NCI-H1092 treated with DMSO at 0.1 percent for 48 hours (cell line): ENCODE data around the gene DMC1.
"Not testable (repeated sequence)": the region's sequence is repeated elsewhere in the genome, so short reads cannot be mapped to it uniquely, and the experiment has no call there.

Experiments used
- DNase-seq: peaks from one replicate; lab custom pipeline; 2025; lab: John Stamatoyannopoulos, UW

Gene DMC1, protein sequence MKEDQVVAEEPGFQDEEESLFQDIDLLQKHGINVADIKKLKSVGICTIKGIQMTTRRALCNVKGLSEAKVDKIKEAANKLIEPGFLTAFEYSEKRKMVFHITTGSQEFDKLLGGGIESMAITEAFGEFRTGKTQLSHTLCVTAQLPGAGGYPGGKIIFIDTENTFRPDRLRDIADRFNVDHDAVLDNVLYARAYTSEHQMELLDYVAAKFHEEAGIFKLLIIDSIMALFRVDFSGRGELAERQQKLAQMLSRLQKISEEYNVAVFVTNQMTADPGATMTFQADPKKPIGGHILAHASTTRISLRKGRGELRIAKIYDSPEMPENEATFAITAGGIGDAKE

DNA sequence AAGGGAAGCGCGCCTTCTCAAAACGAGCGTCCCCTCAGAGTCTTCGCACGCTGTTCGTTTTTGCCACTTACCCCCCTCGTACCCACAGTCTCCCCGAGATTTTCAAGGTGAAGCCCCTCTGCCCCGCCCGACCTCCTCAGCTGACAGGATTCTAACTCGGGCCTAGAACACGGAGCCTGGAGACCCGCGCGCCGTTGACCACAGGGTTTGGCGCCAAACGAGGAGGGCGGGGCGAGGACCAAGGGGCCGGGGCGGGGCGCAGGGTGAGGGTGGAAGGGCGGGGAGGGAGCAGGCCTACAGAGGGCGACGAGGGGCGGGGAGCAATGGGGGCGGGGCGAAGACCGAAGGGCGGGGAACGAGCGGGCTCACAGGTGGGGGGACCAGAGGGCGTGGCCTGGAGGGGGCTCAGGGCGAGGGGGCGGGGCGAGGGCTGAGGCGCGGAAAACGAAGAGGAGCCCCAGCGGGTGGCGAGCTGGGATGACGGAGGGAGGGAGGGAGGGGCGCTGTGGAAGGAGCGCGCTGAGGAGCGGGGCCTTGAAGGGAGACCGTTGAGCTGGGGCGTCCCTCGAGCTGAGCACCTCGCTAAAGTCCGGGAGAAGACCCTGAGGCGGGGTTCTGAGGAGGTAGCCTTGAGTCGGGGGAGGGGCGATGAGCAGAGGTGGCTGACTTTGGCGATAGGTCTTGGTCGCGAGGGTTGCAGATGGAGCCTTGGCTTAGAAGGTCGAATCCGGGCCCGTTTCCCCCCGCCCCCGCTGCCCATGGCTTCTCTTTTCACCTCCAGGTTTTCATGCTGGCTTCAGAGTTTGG lies at the start of gene DMC1:
DMC1 (minus strand) TSS at position 212 of the 807 bp plus-strand sequence. CDS start 1,927 bp downstream, outside the sequence.
- DNase-seq = peak; percentile 92

DNA sequence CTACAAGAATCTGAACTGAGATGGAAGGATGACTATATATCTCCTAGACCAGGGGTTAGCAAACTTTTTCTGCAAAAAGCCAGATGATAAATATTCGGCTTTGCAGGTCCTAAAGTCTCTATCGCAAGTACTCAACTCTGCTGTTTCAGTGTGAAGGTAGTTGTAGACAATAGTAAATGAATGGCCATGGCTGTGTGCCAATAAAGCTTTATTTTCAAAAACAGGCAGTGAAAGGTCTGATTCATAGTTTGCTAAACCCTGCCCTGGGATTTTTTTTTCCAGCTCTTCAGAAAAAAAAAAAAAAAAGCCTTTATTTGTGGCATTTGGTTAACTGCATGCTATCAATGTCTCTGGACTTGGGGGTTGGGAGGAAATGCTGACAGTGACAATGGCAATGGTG lies 48.7 kb upstream of the DMC1 start:
- no peak for DNase-seq

DNA sequence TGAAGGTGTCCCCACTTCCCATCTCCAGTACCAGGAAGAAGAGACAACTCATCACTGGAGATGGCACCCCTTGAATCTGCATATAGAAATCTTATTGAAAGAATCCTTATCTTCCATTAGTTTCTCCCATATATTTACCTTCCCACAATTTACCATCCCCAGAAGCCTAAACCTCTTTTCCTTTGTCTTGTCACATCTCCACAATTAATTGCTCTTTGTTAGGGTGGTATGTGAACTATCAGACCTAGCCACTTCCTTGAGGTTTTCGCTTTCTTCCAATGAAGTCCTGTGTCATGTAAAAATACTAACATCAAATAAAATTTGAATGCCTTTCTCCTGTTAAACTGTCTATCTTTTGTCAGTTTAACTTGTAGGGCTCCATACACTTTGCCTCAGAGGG lies 48.3 kb upstream of the DMC1 start:
- no peak for DNase-seq

DNA sequence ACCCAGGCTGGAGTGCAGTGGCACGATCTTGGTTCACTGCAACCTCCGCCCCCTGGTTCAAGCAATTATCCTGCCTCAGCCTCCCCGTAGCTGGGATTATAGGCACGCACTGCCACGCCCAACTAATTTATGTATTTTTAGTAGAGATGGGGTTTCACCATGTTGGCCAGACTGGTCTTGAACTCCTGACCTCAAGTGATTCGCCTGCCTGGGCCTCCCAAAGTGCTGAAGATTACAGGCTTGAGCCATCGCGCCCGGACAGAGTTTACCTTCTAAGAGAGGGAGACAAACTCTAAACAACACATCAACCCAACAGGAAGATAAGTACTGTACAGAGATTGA lies 45.1 kb upstream of the DMC1 start:
- not testable (repeated sequence) for DNase-seq

DNA sequence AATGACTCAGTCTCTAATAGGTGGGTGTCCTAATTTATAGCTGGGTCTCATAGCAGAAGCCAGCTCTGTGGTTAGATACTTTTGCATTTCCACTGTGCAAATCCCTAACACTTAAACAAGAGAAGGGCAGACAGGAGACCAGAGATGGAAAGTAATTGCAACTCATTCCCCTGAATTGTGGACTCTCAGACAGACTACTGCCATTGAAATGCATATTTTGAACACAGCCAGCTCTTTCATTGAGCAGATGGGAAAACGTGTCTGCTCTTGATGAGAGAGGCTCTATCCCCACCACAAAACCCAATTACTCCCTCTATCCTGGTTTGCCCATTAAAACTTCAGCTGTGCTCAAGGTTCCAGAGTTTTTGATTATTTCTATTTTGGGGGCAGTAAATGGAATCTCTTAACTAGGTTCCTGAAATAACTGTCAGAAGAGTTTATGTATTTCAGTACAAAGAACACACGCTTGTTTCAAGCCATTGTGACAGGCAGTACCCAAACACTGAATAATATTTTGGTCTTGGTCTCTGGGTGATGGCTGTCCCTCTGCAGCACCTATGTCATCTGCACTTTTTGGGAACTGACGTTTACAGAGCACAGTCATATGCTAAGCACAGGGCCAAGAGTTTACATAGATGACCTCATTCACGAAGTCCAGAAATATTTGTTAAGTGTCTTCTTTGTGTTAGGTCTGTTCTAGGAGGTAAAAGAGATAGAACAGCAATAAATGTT lies 44.5 kb upstream of the DMC1 start:
- DNase-seq = no peak

DNA sequence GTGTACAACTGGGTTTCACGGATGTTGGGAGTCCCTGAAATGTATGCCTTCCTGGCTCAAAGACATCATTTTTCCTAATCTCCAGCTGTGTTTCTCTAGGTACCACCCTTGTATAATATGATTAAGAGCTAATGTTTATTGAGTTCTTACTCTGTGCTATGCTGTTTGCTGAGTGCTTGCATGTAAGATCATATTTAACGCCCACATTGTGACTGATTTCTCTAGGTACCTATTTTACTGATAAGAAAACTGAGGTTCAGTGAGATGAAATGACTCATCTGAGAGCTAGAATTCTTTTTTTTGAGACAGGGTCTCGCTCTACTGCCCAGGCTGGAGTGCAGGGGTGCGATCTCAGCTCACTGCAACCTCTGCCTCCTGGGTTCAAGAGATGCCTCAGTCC lies 43.6 kb upstream of the DMC1 start:
- no peak for DNase-seq

DNA sequence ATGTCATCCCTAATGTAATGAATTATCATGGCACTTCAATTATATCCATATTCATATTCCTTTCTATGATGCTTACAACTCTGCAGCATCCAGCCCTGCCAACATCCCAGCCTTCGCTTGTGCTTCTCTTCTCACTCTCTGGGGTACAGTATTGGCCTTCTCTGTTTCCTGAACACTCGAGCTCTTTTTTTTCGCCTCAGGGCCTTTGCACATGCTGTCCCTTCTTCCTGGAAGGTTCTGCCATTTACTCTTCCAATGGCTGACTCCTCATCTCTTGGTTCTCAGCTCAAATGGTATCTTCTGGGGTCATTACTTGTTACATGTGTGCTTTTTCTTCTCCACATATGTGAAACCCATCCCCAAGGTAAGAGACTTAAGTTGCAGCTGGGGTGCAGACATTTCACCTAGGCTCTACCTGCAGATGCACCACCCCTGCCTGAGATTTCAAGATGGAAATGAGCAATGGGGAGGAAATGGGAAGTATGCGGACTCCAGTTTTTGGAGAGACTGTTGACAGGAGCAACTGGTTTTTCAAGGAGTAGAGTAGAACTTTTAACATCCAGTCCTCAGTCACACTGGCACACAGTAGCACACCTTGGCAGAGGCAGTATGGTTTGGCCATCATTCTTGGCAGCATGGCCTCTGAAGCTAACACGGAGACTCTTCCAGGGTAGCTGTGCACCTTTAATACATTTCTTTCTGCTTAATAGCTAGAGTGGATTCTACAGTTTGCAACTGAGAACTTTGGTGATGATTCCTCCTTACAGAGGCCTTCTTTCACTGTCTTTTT lies 42.4 kb upstream of the DMC1 start:
- DNase-seq = no peak

DNA sequence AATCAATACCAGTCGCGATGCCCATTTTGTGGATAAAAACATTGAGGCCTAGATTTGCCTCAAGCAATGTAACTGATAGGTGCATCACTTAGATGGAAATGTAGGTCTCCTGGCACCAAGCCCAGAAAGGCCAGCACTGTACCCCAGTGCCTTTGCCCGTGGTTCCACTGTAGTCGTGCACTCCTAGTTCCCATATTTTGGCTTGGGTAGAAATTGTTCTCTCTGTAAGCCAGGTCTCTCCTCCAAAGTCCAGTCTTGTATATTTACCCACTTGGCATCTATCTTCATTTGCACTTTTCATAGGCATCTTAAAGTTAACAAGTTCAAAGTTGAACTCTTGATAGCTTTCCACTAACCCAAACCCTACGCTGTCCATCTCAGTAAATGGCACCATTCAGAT lies 41.6 kb upstream of the DMC1 start:
- DNase-seq = no peak

DNA sequence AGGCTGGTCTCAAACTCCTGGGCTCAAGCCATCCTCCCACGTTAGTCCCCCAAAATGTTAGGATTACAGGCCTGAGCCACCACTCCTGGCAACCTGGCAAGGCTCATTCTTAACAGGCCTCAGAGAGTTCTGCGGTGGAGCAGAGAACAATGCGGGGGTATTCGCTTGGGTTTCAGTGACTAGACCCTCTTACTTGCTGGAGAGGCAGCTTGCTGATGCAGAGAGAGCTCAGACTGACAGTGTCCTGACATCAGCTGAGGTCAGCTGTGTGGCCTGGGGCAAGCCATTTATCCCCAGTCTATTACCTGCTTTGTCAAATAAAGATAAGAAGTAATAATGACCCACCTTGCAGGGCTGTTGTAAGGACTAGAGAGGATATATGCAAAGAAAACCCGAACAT lies 40.3 kb upstream of the DMC1 start:
- no peak for DNase-seq

DNA sequence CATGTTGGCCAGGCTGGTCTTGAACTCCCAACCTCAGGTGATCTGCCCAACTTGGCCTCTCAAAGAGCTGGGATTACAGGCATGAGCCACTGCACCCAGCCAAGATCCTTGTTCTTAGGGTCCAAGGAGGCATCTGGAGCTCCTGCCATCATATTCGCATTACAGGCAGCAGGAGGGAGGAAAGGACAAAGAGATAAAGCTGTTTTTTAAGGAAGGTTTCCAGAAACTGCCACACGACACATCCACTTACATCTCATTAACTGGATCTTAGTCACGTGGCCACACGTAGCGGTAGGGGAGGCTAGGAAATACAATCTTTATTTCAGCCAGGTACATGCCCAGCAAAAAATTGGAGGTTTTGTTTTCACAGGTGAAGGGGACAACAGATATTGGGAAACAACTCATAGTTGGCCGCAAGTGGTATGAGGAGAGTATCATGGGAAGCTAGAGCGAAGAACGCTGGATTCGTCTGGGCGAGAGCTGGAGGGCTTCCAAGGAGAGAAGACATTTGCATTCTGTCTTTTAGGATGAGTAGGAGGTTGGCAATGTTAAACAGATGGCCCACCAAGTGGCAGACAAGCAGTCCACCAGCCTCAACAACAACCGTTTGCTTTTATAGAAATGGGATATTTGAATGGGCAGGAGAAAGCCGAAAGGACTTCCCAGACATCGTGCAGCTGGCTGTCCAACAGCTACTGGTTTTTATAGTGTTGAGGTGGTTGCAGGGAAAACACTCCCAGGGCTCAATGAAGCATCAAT lies 39.2 kb upstream of the DMC1 start:
- DNase-seq = no peak

DNA sequence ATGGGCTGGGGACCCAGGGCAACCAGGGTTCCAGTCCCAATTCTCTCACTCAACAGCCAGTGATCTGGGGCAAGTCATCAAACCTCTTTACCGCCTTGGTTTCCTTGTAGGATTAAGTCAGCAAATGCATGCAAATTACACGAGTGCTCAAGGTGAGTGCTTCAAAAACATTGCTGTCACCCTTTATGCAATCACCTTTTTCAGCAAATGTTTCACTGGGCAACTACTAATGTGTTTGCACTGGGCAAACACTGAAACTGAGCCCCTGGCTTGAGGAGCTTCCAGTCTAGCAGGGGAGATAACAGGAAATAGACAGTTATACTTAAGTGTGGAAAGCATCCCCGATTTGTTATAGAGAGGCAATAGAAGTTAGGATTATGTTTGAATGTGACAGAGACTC lies 37.7 kb upstream of the DMC1 start:
- DNase-seq = no peak

DNA sequence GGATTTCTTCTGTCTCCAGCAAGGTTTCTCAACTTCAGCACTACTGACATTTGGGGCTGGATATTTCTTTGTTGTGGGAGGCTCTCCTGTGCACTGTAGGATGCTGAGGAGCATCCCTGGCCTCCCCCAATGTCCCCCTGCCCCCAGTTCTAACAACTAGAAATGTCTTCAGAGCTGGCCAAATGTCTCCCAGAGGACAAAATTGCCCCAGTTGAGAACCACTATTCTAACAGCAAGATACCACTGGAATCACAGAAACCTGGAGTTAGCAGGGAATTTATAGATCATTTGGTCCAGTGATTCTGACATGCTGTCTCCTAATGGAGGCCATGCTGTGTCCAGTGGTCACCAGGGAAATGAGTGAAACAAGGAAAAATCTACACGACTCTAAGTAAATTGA lies 32.2 kb upstream of the DMC1 start:
- DNase-seq = no peak

DNA sequence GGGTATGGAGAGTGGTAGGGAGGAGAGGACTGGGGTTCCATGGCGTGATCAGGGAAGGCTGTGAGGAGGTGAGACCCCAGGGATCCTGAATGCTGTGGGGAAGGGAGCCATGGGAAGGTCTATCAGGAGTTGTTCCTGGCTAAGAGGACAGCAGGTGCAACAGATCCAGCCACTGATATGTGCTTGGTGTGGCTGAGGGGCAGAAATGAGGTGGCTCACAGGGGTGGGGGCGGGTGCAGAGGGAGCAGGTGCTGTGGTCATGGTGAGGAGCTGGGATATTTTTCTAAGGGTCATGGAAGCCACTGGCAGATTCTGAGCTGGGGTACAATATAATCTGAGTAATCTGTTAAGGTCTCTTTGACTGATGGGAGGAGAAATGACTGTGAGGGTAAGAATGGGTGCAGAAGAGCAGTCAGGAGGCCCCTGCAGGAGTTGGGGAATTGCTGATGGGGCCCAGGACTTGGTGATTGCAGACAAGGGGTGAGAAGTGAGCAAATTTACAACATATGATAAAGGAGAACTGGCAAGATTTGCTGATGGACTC lies 31.3 kb upstream of the DMC1 start:
- DNase-seq = no peak

DNA sequence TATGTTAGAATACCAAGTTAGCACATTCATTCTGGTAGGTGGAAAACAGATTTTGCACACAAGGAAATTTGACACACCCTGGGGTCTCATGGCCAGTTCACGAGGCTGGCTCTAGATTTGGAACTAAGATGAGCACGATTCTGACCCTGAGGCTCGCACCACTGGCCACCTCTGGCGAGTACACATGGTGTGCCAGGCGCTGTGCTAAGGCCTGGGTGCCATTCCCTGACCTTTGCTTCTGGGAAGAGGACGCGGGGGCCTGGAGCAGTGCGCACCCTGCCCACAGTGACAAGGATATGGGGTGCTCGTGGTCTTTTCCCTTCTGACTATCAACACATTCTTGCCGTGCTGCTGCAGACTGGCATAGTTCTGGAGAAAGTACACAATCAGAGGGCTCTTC lies 29.5 kb upstream of the DMC1 start:
- no peak for DNase-seq

DNA sequence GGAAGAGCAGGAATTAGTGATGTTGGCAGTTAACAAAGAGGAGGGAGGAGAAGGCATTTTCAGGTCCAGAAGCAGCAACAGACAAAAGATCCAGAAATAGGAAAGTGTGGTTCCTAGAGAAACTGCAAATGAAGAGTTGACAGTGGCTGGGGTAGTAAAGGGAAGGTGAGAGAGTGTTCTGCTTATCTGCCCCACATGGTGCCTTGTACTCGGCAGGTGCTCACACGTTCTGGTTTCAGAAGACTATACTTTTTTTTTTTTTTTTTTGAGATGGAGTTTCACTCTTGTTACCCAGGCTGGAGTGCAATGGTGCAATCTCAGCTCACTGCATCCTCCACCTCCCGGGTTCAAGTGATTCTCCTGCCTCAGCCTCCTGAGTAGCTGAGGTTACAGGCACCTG lies 12.9 kb upstream of the DMC1 start:
- DNase-seq = not testable (repeated sequence)

DNA sequence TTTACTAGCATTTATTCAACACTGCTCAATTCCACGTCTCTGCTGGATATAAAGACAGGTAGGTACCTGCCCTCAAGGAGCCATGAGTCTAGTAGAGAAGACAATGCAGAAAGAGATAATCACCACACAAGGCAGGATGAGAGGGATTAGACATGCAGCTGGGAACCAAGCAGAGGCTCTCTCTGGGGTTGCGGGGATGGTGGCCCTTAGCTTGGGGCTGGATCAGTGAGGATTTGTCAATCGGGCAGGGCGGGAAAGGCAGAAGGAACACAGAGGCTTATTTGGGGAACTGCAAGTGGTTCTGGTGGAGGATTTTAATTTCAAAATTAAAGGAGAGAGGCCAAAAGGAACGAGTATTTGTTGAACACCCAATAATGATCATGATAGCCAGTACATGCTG lies 8.5 kb upstream of the DMC1 start:
- no peak for DNase-seq

DNA sequence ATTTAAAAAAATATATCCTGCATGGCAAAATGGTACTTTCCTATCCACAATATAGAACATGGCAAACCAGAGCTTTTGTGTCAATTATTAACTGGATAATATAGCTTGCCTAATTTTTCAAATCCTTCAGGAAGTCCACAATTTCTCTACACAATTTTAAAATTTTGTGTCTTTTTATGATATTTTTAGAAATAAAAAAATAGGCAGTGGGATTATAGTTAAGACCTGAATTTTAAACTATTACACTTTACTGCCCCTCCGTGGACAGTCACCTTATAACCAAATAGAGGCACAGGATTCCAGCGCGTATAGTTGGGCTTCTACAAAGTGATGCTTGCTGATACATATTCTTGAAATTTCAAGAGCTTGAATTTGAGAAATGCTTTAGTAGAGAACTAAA lies 2.1 kb upstream of the DMC1 start:
- peak; percentile 41 for DNase-seq

DNA sequence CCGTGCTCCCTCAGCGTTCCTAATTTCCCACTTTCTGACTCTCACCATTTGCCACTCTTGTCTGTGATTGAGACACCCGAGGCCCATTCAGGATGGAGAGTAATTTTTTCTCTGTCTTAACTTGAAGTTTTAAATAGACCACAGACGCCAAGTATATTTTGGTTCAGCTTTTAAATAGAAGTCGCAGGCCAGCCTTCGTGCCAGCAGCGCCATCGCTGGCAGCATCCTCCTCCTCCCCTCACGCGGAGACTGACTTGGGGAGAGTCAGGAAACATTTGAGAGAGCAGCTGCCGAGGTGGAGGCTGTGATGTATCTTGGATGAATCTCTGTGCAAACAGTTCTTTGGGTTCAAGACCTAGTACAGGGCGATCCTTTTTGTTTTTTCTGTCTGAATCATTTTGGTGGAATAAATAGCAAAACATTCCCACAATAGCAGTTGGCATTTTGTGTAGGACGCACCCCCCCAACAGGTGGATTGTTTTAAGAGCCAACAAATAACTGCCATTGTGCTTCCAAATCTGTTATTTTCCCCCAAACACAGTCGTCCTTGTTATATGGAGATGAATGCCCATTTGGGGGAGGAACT lies 889 bp upstream of the DMC1 start:
- peak; percentile 56 for DNase-seq

DNA sequence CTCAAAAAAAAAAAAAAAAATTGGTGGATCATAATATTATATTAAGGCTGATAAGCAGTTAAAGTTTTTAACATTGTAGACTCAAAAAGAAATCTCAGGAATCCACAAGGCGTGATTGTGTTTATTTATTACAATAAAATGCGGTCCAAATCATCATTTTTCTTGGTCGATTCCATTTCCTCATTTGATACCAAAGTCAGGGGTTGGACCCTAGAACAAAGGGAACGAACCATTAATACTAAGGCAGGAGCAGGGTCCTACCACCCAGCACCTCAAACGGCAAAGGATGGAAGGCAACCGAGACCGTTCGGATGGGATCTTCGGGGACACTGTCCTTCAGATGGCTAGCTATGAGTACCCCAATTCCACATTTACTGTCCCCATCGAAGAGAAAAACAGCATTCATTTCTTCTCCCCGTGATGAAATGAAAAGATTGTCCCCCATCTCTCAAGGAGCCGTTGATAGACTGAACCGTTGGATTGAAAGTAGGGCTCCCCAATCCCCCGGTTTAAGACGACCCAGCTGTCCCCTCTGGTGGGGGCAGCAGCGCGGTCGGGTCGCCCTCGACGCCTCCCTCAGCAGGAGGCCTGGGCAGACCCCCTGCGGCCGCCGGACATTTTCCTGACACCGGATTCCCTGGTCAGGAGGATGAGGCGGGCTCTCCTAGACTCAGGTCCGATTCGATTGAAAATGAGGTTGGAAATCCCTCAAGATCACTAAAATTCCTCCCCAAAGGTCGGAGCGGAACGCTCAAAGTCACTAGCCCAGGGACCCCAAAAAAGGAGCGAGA lies 607 bp downstream of the DMC1 start:
- no peak for DNase-seq
